HG03439 (cell line): ENCODE measurements around the gene PIP4K2B.
A peak's percentile ranks its signal among the peaks of the same experiment; 100 is the strongest.
"Not testable (repeated sequence)": the region's sequence is repeated elsewhere in the genome, so short reads cannot be mapped to it uniquely, and the experiment has no call there.

ENCODE experiments used
- ATAC-seq: cut with Tn5 transposase; IDR thresholded peaks from one replicate; pipeline ENCODE4 v1.9.1; 2021; ENCODE audit warnings: mild to moderate bottlenecking, moderate library complexity; ENCODE audit not compliant: unreplicated experiment

The PIP4K2B gene

GRCh38 chr17:38799501-38800236, at the start of gene PIP4K2B:
TSS of gene PIP4K2B (minus strand) at chr17:38799556. CDS start at chr17:38799424, 132 bp downstream.
- ATAC-seq = peak; percentile 87

- ATAC-seq = no peak
Measured at GRCh38 chr17:38848557-38848891, 49.2 kb upstream of the PIP4K2B start.

- ATAC-seq = no peak
Measured at GRCh38 chr17:38844261-38844757, 45.0 kb upstream of the PIP4K2B start.

- no peak for ATAC-seq
Measured at GRCh38 chr17:38825762-38826247, 26.4 kb upstream of the PIP4K2B start.

- ATAC-seq = peak; percentile 71
Measured at GRCh38 chr17:38824899-38825761, 25.8 kb upstream of the PIP4K2B start, which contains the start of gene CWC25. TSS of gene CWC25 (minus strand) at chr17:38825321. CDS start at chr17:38825183, 138 bp downstream.

- no peak for ATAC-seq
Measured at GRCh38 chr17:38815576-38816193, 16.3 kb upstream of the PIP4K2B start.

GRCh38 chr17:38809828-38810227, 10.5 kb upstream of the PIP4K2B start:
- no peak for ATAC-seq

- ATAC-seq = no peak
Measured at GRCh38 chr17:38800237-38800760, 943 bp upstream of the PIP4K2B start.

- ATAC-seq = peak; percentile 13
Measured at GRCh38 chr17:38798614-38799500, 499 bp downstream of the PIP4K2B start.

GRCh38 chr17:38797828-38798227, 1.5 kb downstream of the PIP4K2B start:
- ATAC-seq = no peak

GRCh38 chr17:38797158-38797490, 2.2 kb downstream of the PIP4K2B start:
- ATAC-seq = no peak

- ATAC-seq = no peak
Measured at GRCh38 chr17:38796451-38797157, 2.8 kb downstream of the PIP4K2B start.

GRCh38 chr17:38794221-38794620, 5.1 kb downstream of the PIP4K2B start:
- no peak for ATAC-seq

- no peak for ATAC-seq
Measured at GRCh38 chr17:38791162-38791561, 8.2 kb downstream of the PIP4K2B start.

GRCh38 chr17:38790148-38790707, 9.1 kb downstream of the PIP4K2B start:
- ATAC-seq = not testable (repeated sequence)

- no peak for ATAC-seq
Measured at GRCh38 chr17:38789185-38789584, 10.2 kb downstream of the PIP4K2B start.

- ATAC-seq = not testable (repeated sequence)
Measured at GRCh38 chr17:38787999-38788398, 11.4 kb downstream of the PIP4K2B start.

GRCh38 chr17:38786372-38786771, 13.0 kb downstream of the PIP4K2B start:
- no peak for ATAC-seq

- ATAC-seq = no peak
Measured at GRCh38 chr17:38783227-38783626, 16.1 kb downstream of the PIP4K2B start.
